Upper lobe of right lung (tissue), 1 donor: ENCODE data around the gene SND1. TPM values are rescaled to one million over a fixed set of nuclear protein-coding genes. Genes with fewer than 3 reads are reported as not detected.

Experiments used
- ATAC-seq: fragments of 200-7000 bp; cut with Tn5 transposase; one replicate; pipeline ENCODE4 v1.9.1; 2020; ENCODE audit warnings: mild to moderate bottlenecking, moderate library complexity
- DNase-seq: peaks from one replicate; pipeline ENCODE4 v3.0.0-alpha.2; 2020
- H3K27ac ChIP-seq: fragments of 200-600 bp; one replicate; pipeline ENCODE4 v1.8.0; 2022
- H3K27me3 ChIP-seq: fragments of 200-600 bp; one replicate; pipeline ENCODE4 v1.8.0; 2022; ENCODE audit warnings: mild to moderate bottlenecking
- H3K36me3 ChIP-seq: fragments of 200-600 bp; one replicate; pipeline ENCODE4 v1.8.0; 2022
- H3K4me1 ChIP-seq: fragments of 200-600 bp; one replicate; pipeline ENCODE4 v1.8.0; 2022
- H3K4me3 ChIP-seq: fragments of 200-600 bp; one replicate; pipeline ENCODE4 v1.8.0; 2022; ENCODE audit warnings: mild to moderate bottlenecking
- H3K9me3 ChIP-seq: fragments of 200-600 bp; one replicate; pipeline ENCODE4 v1.8.0; 2022
- intact Hi-C: fragments of 100-400 bp; cut with DNase I; formaldehyde crosslinking; loops from one replicate; pipeline ENCODE4 v1.11.0; 2022
- total RNA-seq: library from RNA; stranded (reverse); fragmentation: NEBNext Ultra II Directional; extraction: Animal tissue kit (Norgen Biotek cat#: 25700); gene quantifications from one replicate; pipeline ENCODE4 v1.2.1, GENCODE V29; 2021
- TF ChIP-seq, protein P1 (sequence below): fragments of 200-600 bp; IDR thresholded peaks from one replicate; pipeline ENCODE4 v1.8.0; 2022; ENCODE audit warnings: antibody characterized with exemption
- donor health status: DM: no; HTN: yes; CAD: no; lungs with severe emphysema.

SND1 gene
- total RNA-seq, 1 donor from 2014 or later: 150 TPM

DNA sequence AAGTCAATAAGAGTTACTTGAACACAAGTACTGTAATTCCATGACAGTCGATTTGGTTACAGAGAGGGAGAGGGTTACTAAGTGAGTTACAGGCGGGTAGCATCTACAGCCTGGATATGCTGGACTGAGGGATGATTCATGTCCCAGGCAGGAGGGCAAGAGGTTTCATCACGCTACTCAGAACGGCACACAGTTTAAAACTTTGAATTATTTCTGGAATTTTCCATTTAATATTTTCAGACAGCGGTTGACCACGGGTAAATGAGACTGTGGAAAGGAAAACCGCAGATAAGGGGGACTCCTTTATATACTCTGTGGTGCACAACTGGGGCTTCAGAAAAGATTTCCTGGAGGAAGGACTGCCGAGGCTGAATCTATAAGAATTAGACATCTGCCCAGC, 404.9 kb downstream of the SND1 start:
- H3K4me1 ChIP-seq: peaks cover 5% of the 10 kb centered on the region
- TF ChIP-seq, protein P1, sequence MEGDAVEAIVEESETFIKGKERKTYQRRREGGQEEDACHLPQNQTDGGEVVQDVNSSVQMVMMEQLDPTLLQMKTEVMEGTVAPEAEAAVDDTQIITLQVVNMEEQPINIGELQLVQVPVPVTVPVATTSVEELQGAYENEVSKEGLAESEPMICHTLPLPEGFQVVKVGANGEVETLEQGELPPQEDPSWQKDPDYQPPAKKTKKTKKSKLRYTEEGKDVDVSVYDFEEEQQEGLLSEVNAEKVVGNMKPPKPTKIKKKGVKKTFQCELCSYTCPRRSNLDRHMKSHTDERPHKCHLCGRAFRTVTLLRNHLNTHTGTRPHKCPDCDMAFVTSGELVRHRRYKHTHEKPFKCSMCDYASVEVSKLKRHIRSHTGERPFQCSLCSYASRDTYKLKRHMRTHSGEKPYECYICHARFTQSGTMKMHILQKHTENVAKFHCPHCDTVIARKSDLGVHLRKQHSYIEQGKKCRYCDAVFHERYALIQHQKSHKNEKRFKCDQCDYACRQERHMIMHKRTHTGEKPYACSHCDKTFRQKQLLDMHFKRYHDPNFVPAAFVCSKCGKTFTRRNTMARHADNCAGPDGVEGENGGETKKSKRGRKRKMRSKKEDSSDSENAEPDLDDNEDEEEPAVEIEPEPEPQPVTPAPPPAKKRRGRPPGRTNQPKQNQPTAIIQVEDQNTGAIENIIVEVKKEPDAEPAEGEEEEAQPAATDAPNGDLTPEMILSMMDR: no peak
- no peaks in the 10 kb centered on the region for H3K36me3 ChIP-seq
- ATAC-seq (no peak), DNase-seq (no peak)
- no peaks in the 10 kb centered on the region for H3K27me3 ChIP-seq
- intact Hi-C loops: no loop called here
- no peak overlapping the region for H3K4me3 ChIP-seq
- no peak overlapping the region for H3K27ac ChIP-seq
- H3K9me3 ChIP-seq: no peaks in the 10 kb centered on the region

GRCh38 chr7:128057909-128058308, 405.9 kb downstream of the SND1 start:
- ATAC-seq (no peak), DNase-seq (no peak)
- H3K27me3 ChIP-seq: no peaks in the 10 kb centered on the region
- TF ChIP-seq, protein P1: no peak
- intact Hi-C loops: no loop called here
- no peaks in the 10 kb centered on the region for H3K36me3 ChIP-seq
- H3K27ac ChIP-seq: no peak overlapping the region
- no peaks in the 10 kb centered on the region for H3K9me3 ChIP-seq
- no peaks in the 10 kb centered on the region for H3K4me1 ChIP-seq
- H3K4me3 ChIP-seq: no peak overlapping the region

DNA sequence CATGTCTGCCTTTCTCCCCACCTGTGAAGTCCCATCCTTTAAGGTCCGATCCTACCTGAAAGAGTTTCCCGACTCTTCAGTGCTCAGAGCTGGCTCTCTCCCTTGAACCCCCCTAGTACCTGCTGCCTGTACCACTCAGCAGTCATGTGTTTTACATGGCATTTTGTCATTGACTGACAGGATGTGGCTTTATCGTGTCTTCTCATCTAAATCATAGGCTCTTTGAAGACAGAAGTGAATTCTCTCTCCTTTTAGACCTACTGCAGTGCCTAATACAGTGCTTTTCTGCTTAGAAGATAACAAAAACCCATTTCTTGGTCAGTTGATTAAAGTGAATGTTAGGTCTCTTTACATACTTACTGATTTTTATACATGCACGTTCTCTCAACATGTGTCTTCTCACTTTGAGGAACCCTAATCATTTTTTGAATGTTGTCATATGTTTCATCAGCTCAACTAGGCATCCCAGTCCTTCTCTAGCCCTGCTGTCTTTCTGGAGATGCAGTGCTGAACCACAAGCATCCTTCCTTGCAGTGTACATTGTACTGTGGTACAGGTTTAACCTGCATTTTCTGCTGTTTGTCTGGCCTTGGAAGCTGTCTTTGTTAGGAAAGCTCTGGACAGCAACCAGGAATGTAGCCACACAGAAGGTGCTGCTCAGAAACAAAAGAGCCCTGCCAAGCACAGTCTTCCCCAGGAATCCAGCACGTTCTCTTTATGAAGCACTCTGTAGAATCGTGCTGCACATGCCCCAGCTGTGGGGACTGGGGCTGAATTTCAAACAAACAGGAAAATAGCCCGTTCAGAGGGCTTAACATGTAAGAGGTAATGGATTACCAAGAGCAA, 407.4 kb downstream of the SND1 start:
- H3K27ac ChIP-seq: no peak overlapping the region
- H3K27me3 ChIP-seq: no peaks in the 10 kb centered on the region
- TF ChIP-seq, protein P1: no peak
- no peaks in the 10 kb centered on the region for H3K9me3 ChIP-seq
- DNase-seq (no peak), ATAC-seq (no peak)
- no peak overlapping the region for H3K4me3 ChIP-seq
- intact Hi-C loops: no loop called here
- no peaks in the 10 kb centered on the region for H3K36me3 ChIP-seq
- H3K4me1 ChIP-seq: no peaks in the 10 kb centered on the region

- intact Hi-C loops: no loop called here
- Histone ChIP-seq H3K9me3 (no peaks in the 10 kb centered on the region), H3K27me3 (no peaks in the 10 kb centered on the region), H3K4me1 (no peaks in the 10 kb centered on the region), H3K4me3 (no peak overlapping the region), H3K27ac (no peak overlapping the region), H3K36me3 (no peaks in the 10 kb centered on the region)
- no peak for ATAC-seq
- no peak for DNase-seq
- TF ChIP-seq, protein P1: no peak
These were observed 408.0 kb downstream of the SND1 start for GRCh38 chr7:128060018-128060417.

GRCh38 chr7:128063088-128063487, 411.1 kb downstream of the SND1 start:
- DNase-seq: no peak
- no peaks in the 10 kb centered on the region for H3K36me3 ChIP-seq
- no peaks in the 10 kb centered on the region for H3K9me3 ChIP-seq
- H3K27me3 ChIP-seq: no peaks in the 10 kb centered on the region
- H3K27ac ChIP-seq: no peak overlapping the region
- no peak for ATAC-seq
- intact Hi-C loops: no loop called here
- TF ChIP-seq, protein P1: no peak
- no peaks in the 10 kb centered on the region for H3K4me1 ChIP-seq
- no peak overlapping the region for H3K4me3 ChIP-seq
